ENCODE results near the gene SGPL1. TPM values are rescaled to one million over a fixed set of nuclear protein-coding genes. Genes with fewer than 3 reads are reported as not detected.

The SGPL1 gene
- total and polyA plus RNA-seq, 10 of the 15 experiments (the other 5 are each of a cell fraction or from before 2014, with no cell fraction given), result 4.9 to 20.7 (median 10.6) TPM

DNA sequence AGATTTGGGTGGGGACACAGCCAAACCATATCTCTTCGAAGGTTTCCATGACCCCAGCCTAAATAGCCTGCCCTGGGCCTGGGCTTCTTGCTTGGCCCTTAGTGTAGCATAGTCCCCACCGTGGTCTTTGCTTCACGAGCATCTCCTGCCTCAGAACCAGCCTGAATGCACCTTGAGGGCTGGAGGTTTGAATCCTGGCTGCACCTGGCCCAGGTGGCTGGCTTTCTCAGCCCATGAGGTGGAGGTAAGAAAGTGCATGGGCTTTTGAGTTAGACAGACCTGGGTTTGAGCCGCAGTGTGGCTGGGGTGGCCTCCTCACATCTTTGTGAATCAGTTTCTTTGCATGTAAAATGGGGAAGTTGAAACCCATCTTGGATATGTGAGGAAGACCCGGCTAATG lies 96.8 kb downstream of the SGPL1 start:
- no peaks in the 10 kb centered on the region for H3K36me3 ChIP-seq (ENCODE audit: control insufficient read depth in 2 of 2, insufficient read depth in 2 of 2, low read length in 1 of 2)
- BruUV-seq (replicated peaks), result no TSS peak
- H2AFZ ChIP-seq (ENCODE audit: control insufficient read depth, low read depth, low read length), result no peak overlapping the region
- H3K27ac ChIP-seq (ENCODE audit: control insufficient read depth, insufficient read depth), result no peak overlapping the region
- no peak overlapping the region for H3K4me2 ChIP-seq (ENCODE audit: control insufficient read depth, insufficient read depth)
- H3K4me3 ChIP-seq, result no peak overlapping the region
- no peaks in the 10 kb centered on the region for H4K20me1 ChIP-seq (ENCODE audit: control insufficient read depth, insufficient read depth)
- ChIA-PET CTCF (no interaction called here), POLR2A (no interaction called here), RAD21 (ENCODE audit: unreplicated experiment) (no interaction called here), SMC1A (ENCODE audit: uncharacterized antibody, unreplicated experiment) (interaction anchor here (0.6 to 1.2 kb wide), 2 partner anchors 19 to 326 kb away, joined by 4 read pairs; no protein-coding TSS in a partner anchor)
- no peaks in the 10 kb centered on the region for H3K79me2 ChIP-seq (ENCODE audit: control insufficient read depth, insufficient read depth, low read length)
- no peaks in the 10 kb centered on the region for H3K9me3 ChIP-seq (replicated peaks; ENCODE audit: control insufficient read depth, insufficient read depth, low read length)
- FAIRE-seq (no peak), ATAC-seq (no peak), DNase-seq (ENCODE audit: low read depth, low spot score) (no peak)
- in situ Hi-C loops (cut with MboI) (no loop called here), intact Hi-C loops (cut with micrococcal nuclease; ENCODE audit: unreplicated experiment) (no loop called here)
- WGBS (ENCODE audit: insufficient coverage, insufficient replicate concordance, low lambda C conversion rate, missing lambda C conversion rate), result 25% methylated on average over 5 of the region's 5 CpGs
- H3K4me1 ChIP-seq (ENCODE audit: control insufficient read depth, insufficient read depth, low read length), result no peaks in the 10 kb centered on the region
- no peaks in the 10 kb centered on the region; a peak in 1 of 4 replicates for H3K27me3 ChIP-seq (replicated peaks in 1 of 2; ENCODE audit: control insufficient read depth in 2 of 2, insufficient read depth in 2 of 2, low read length in 1 of 2)
- no peak overlapping the region for H3K9ac ChIP-seq (ENCODE audit: control insufficient read depth, insufficient read depth, low read length)
- TF ChIP-seq, protein P1, sequence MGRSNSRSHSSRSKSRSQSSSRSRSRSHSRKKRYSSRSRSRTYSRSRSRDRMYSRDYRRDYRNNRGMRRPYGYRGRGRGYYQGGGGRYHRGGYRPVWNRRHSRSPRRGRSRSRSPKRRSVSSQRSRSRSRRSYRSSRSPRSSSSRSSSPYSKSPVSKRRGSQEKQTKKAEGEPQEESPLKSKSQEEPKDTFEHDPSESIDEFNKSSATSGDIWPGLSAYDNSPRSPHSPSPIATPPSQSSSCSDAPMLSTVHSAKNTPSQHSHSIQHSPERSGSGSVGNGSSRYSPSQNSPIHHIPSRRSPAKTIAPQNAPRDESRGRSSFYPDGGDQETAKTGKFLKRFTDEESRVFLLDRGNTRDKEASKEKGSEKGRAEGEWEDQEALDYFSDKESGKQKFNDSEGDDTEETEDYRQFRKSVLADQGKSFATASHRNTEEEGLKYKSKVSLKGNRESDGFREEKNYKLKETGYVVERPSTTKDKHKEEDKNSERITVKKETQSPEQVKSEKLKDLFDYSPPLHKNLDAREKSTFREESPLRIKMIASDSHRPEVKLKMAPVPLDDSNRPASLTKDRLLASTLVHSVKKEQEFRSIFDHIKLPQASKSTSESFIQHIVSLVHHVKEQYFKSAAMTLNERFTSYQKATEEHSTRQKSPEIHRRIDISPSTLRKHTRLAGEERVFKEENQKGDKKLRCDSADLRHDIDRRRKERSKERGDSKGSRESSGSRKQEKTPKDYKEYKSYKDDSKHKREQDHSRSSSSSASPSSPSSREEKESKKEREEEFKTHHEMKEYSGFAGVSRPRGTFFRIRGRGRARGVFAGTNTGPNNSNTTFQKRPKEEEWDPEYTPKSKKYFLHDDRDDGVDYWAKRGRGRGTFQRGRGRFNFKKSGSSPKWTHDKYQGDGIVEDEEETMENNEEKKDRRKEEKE (IDR thresholded peaks at IDR 0.05), result no peak
- TF ChIP-seq, protein P2, sequence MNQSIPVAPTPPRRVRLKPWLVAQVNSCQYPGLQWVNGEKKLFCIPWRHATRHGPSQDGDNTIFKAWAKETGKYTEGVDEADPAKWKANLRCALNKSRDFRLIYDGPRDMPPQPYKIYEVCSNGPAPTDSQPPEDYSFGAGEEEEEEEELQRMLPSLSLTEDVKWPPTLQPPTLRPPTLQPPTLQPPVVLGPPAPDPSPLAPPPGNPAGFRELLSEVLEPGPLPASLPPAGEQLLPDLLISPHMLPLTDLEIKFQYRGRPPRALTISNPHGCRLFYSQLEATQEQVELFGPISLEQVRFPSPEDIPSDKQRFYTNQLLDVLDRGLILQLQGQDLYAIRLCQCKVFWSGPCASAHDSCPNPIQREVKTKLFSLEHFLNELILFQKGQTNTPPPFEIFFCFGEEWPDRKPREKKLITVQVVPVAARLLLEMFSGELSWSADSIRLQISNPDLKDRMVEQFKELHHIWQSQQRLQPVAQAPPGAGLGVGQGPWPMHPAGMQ (IDR thresholded peaks at IDR 0.05; ENCODE audit: borderline replicate concordance), result no peak
- TF ChIP-seq, protein P3, sequence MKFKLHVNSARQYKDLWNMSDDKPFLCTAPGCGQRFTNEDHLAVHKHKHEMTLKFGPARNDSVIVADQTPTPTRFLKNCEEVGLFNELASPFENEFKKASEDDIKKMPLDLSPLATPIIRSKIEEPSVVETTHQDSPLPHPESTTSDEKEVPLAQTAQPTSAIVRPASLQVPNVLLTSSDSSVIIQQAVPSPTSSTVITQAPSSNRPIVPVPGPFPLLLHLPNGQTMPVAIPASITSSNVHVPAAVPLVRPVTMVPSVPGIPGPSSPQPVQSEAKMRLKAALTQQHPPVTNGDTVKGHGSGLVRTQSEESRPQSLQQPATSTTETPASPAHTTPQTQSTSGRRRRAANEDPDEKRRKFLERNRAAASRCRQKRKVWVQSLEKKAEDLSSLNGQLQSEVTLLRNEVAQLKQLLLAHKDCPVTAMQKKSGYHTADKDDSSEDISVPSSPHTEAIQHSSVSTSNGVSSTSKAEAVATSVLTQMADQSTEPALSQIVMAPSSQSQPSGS (IDR thresholded peaks at IDR 0.05; ENCODE audit: low read length), result no peak
- no peak for TF ChIP-seq ZSCAN29 (IDR thresholded peaks at IDR 0.05)

Data from GM12878 (cell line).